Measurements from ENCODE around the gene ZFP92.

- TF ChIP-seq YY1 (IDR thresholded peaks at IDR 0.05; ENCODE audit: insufficient read depth, insufficient read length): no peak
- no peak for TF ChIP-seq ZNF274 (IDR thresholded peaks at IDR 0.05; ENCODE audit: low read depth, low read length)
Observed at GRCh38 chrX:153410888-153411254, 401 bp upstream of the ZFP92 start.

Measured in NT2/D1 (cell line).